GM12875 (cell line): Measurements from ENCODE around the gene LACRT.

Experiments
- H3K4me3 ChIP-seq: one replicate; pipeline ENCODE4 v1.5.1; 2011; ENCODE audit warnings: low read depth, low read length, control low read depth
- TF ChIP-seq, protein P1 (sequence below): IDR thresholded peaks from 2 replicates; pipeline ENCODE4 v1.5.1; 2011; ENCODE audit warnings: low read depth, mild to moderate bottlenecking, control low read depth, inconsistent platforms, low read length, moderate library complexity, borderline replicate concordance; ENCODE audit not compliant: insufficient read depth

Gene LACRT

DNA sequence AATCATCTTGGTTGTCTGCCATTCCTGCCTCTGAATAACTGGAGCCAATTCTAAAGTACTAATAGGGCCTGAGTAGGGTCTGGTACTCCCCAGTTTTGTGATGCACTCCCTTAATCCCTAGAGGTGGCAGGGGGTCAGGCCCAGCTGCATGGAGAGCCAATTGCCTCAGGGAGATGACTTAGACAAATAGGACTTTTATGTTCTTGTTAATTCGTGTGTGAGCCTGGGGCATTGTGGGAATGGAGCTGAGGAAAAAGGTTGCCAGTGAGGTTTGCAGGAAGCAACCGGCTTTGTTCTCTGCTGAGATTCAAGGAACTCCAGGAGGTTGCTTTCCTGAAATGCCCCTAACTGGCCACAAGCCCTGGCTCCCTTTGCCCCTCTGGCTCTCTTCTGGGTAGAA lies 20.2 kb upstream of the LACRT start:
- H3K4me3 ChIP-seq = no peak overlapping the region
- TF ChIP-seq, protein P1, sequence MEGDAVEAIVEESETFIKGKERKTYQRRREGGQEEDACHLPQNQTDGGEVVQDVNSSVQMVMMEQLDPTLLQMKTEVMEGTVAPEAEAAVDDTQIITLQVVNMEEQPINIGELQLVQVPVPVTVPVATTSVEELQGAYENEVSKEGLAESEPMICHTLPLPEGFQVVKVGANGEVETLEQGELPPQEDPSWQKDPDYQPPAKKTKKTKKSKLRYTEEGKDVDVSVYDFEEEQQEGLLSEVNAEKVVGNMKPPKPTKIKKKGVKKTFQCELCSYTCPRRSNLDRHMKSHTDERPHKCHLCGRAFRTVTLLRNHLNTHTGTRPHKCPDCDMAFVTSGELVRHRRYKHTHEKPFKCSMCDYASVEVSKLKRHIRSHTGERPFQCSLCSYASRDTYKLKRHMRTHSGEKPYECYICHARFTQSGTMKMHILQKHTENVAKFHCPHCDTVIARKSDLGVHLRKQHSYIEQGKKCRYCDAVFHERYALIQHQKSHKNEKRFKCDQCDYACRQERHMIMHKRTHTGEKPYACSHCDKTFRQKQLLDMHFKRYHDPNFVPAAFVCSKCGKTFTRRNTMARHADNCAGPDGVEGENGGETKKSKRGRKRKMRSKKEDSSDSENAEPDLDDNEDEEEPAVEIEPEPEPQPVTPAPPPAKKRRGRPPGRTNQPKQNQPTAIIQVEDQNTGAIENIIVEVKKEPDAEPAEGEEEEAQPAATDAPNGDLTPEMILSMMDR = no peak

DNA sequence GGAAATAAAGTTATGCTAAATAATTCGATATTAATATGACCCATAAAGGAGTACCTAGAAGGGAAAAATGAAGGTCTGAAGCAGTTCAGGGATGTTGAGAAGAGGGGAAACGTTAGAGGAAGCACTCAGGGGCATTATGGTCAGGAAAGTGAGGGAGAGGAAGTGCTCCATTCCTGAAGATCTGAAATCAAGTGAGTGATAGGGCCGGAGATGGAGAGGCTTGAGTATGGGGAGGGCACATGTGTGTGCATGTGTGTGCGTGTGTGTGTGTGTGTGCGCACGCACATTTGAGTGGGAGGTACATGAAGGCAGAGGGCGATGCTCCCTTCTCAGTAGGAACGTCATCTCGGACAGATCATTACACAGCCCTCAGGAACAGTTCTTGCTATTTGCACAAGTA lies 18.3 kb upstream of the LACRT start:
- TF ChIP-seq, protein P1 = no peak
- H3K4me3 ChIP-seq = no peak overlapping the region

DNA sequence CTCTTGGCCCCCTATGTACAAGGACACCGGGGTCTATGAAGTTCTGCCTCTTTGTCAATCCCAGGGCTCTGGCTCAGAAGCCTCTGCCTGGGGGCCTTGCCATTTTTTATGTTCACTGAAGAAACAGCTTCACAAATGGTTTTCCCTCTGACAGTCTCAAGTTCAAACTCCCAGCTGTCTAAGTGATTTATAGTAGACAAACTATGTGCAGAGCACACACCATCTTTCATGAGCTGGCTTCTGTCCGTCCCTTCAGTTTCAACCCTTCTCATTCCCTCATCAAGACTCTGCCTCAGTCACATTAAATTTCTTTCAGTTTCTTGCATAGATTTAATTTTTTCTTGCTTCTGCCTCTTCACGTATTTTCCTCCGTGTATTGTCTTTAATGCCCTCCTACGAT lies 16.2 kb upstream of the LACRT start:
- H3K4me3 ChIP-seq = no peak overlapping the region
- TF ChIP-seq, protein P1 = no peak

DNA sequence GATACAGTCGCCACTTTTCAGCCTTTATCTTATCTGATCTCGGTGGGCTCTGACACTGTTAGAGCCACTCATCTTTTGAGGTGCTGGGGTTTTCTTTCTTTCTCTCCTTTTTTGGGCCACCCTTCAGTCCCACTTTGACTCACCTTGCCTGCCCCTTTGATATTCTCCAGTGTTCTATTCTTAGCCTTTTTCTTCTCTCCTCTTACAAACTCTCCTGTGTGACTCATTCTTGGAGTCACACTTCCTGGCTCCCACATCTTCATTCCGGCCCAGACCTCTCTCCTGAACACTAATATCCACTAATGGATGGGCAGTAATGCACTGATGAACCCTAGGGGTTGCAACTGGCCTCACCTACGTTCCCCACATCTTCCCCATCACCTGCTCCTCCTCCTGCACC lies 15.7 kb upstream of the LACRT start:
- TF ChIP-seq, protein P1 = no peak
- H3K4me3 ChIP-seq = no peak overlapping the region

DNA sequence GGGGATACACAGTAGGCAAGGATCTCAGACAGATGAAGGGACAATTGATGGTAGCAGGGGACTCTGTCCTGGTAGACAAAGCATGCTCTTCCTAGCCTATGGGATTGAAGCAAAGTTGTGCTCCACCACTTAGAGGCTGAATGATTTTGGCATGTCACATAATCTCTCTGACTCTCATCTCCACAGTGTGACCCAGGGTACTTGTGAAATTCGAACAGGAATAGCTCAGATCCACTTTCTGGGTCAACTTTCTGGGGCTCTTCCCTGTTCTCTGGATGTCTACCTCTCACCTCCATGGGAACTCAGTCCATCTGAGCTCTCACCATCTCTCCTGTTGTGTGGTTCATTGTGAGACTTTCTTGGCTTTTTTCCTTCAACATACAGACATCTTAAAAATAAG lies 15.1 kb upstream of the LACRT start:
- TF ChIP-seq, protein P1 = no peak
- no peak overlapping the region for H3K4me3 ChIP-seq

DNA sequence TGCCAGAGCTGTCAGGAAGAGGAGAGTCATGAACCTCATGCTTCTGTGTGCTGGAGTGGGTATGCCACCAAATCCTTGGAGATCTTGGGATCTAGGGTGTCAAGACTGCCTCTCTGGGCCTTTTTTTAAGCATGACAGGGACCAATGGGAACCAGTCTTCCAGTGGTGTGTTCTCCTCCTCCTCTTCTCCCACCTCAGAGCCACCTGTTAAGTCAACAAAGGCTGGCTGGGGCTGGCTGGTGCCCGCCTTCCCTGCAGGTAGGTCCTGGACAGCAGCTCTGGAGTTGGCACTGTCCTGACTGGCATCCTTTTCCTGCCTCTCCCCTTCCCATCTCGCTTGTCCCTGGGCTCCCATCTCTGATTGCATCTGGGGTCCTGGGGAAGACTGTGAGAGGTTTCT lies 13.6 kb upstream of the LACRT start, which contains the start of gene DCD:
Gene DCD (minus strand): TSS at position 101 of the 400 bp plus-strand sequence. CDS start 62 bp downstream, at position 39.
- H3K4me3 ChIP-seq = no peak within 1 kb of the TSS
- TF ChIP-seq, protein P1 = no peak

DNA sequence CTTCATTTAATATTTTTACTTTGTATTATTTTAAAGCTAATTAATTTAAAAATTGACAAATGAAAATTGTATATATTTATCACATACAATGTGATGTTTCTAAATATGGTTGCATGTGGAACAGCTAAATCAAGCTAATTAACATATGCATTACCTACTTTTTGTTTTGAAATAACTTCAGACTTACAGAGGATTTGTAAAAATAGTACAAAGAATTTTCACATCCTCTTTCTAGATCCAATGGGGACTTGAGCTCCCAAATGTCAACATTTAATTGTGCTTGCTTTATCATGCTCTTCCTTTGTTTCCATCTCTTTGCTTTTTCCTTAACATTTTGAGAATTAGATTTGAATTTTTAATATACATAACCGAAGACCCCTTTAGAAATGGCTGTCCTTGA lies 6.9 kb upstream of the LACRT start:
- TF ChIP-seq, protein P1 = no peak
- no peak overlapping the region for H3K4me3 ChIP-seq
